Neuronal stem cell (in vitro differentiated cells): ENCODE results near the gene SV2C.

Experiments
- DNase-seq: peaks from one replicate; pipeline ENCODE4 v3.0.0-alpha.2; 2013; ENCODE audit warnings: low spot score
- H2AFZ ChIP-seq: one replicate; pipeline ENCODE4 v1.6.1; 2013; ENCODE audit warnings: mild to moderate bottlenecking, low read length, inconsistent platforms
- H2AK5ac ChIP-seq: 2 replicates; pipeline ENCODE4 v1.6.1; 2013; ENCODE audit warnings: low read depth, mild to moderate bottlenecking, inconsistent platforms, low read length, moderate library complexity, mixed read lengths
- H2BK120ac ChIP-seq: 2 replicates; pipeline ENCODE4 v1.6.1; 2013; ENCODE audit warnings: low read depth, mild to moderate bottlenecking, inconsistent platforms, low read length, moderate library complexity, mixed read lengths
- H2BK12ac ChIP-seq: one replicate; pipeline ENCODE4 v1.6.1; 2013; ENCODE audit warnings: low read length, inconsistent platforms
- H2BK15ac ChIP-seq: 2 replicates; pipeline ENCODE4 v1.6.1; 2013; ENCODE audit warnings: mild to moderate bottlenecking, low read length, inconsistent platforms, mixed read lengths
- H2BK5ac ChIP-seq: one replicate; pipeline ENCODE4 v1.6.1; 2013; ENCODE audit warnings: inconsistent platforms, mild to moderate bottlenecking, low read length, moderate library complexity
- H3K14ac ChIP-seq: one replicate; pipeline ENCODE4 v1.6.1; 2013; ENCODE audit warnings: low read length, inconsistent platforms
- H3K18ac ChIP-seq: 2 replicates; pipeline ENCODE4 v1.6.1; 2013; ENCODE audit warnings: low read length, inconsistent platforms
- H3K23ac ChIP-seq: 2 replicates; pipeline ENCODE4 v1.6.1; 2013; ENCODE audit warnings: low read depth, mild to moderate bottlenecking, mixed read lengths, low read length, inconsistent platforms; ENCODE audit not compliant: poor library complexity
- H3K27ac ChIP-seq: replicated peaks from 3 replicates; pipeline ENCODE4 v1.5.1; 2013; ENCODE audit warnings: low read length, inconsistent platforms
- H3K27me3 ChIP-seq, 3 experiments: 2 replicates each; pipeline ENCODE4 v1.6.1; 2013; ENCODE audit warnings: low read length in 3 of 3, mild to moderate bottlenecking in 2 of 3, inconsistent platforms in 1 of 3, low read depth in 1 of 3, mixed read lengths in 1 of 3, moderate library complexity in 1 of 3; ENCODE audit not compliant: control insufficient read depth in 3 of 3, insufficient read depth in 3 of 3
- H3K36me3 ChIP-seq, 2 donors: replicated peaks in 1 of 2; 2 replicates each; pipeline ENCODE4 v1.6.1; 2013; ENCODE audit warnings: low read length in 2 of 2; ENCODE audit not compliant: control insufficient read depth in 2 of 2, insufficient read depth in 2 of 2
- H3K4ac ChIP-seq: 2 replicates; pipeline ENCODE4 v1.6.1; 2013; ENCODE audit warnings: inconsistent platforms, mild to moderate bottlenecking, low read length, moderate library complexity
- H3K4me1 ChIP-seq, 2 donors: 1 replicate in 1 of 2; 2 replicates in 1 of 2; pipeline ENCODE4 v1.6.1; 2013; ENCODE audit warnings: low read length in 2 of 2, low read depth in 1 of 2; ENCODE audit not compliant: control insufficient read depth in 2 of 2, insufficient read depth in 1 of 2
- H3K4me2 ChIP-seq: one replicate; pipeline ENCODE4 v1.6.1; 2013; ENCODE audit warnings: mild to moderate bottlenecking, low read length, inconsistent platforms; ENCODE audit not compliant: insufficient read depth, poor library complexity, severe bottlenecking
- H3K4me3 ChIP-seq, 2 donors: 2 replicates each; pipeline ENCODE4 v1.5.1; 2013; ENCODE audit warnings: low read length in 2 of 2, mild to moderate bottlenecking in 2 of 2, inconsistent platforms in 1 of 2, moderate library complexity in 1 of 2
- H3K79me1 ChIP-seq: one replicate; pipeline ENCODE4 v1.6.1; 2013; ENCODE audit warnings: low read depth, mild to moderate bottlenecking, inconsistent platforms, low read length, moderate library complexity
- H3K9ac ChIP-seq: one replicate; pipeline ENCODE4 v1.6.1; 2013; ENCODE audit warnings: mild to moderate bottlenecking, low read depth, low read length, inconsistent platforms; ENCODE audit not compliant: poor library complexity
- H3K9me3 ChIP-seq, 2 donors: replicated peaks in 1 of 2; 2 replicates each; pipeline versions ENCODE3 to v1.6.1; 2013; ENCODE audit warnings: low read length in 2 of 2, mild to moderate bottlenecking in 2 of 2, inconsistent platforms in 1 of 2, low read depth in 1 of 2, mixed read lengths in 1 of 2, moderate library complexity in 1 of 2; ENCODE audit not compliant: control insufficient read depth in 2 of 2, insufficient read depth in 1 of 2
- H4K8ac ChIP-seq: one replicate; pipeline ENCODE4 v1.6.1; 2013; ENCODE audit warnings: low read depth, mild to moderate bottlenecking, inconsistent platforms, low read length, moderate library complexity
- H4K91ac ChIP-seq: one replicate; pipeline ENCODE4 v1.6.1; 2013; ENCODE audit warnings: low read length, low read depth, mild to moderate bottlenecking, inconsistent platforms; ENCODE audit not compliant: poor library complexity
- WGBS, 2 donors: extraction: QIAGEN DNeasy Blood & Tissue Kit; methylation state at CpG; one replicate each; pipeline ENCODE4 v1.1.7; 2013; ENCODE audit warnings: missing lambda C conversion rate in 2 of 2, mixed read lengths in 1 of 2; ENCODE audit not compliant: insufficient read length in 2 of 2, insufficient replicate concordance in 1 of 2; ENCODE audit errors: extremely low coverage in 2 of 2; 5-methylcytosine and 5-hydroxymethylcytosine counted together

Gene SV2C

GRCh38 chr5:76388236-76388635 is 305.1 kb downstream of the SV2C start:
- H3K27ac ChIP-seq, result no peak overlapping the region
- no peak overlapping the region for H2BK12ac ChIP-seq
- H3K4me3 ChIP-seq, result no peak overlapping the region
- no peak overlapping the region for H3K23ac ChIP-seq
- no peaks in the 10 kb centered on the region for H3K27me3 ChIP-seq
- no peak overlapping the region for H2BK120ac ChIP-seq
- no peak overlapping the region for H2AFZ ChIP-seq
- no peak overlapping the region for H3K4me2 ChIP-seq
- no peaks in the 10 kb centered on the region for H3K36me3 ChIP-seq
- H4K8ac ChIP-seq, result no peak overlapping the region
- no peak overlapping the region for H3K4ac ChIP-seq
- peaks cover 4 to 27% of the 10 kb centered on the region in 2 donors for H3K4me1 ChIP-seq
- no CpG with 5 or more reads among the region's 1 CpG for WGBS, 2 donors
- no peak overlapping the region for H4K91ac ChIP-seq
- no peaks in the 10 kb centered on the region for H3K9me3 ChIP-seq
- no peak for DNase-seq
- H3K79me1 ChIP-seq, result no peaks in the 10 kb centered on the region
- H2AK5ac ChIP-seq, result no peak overlapping the region
- H2BK15ac ChIP-seq, result no peak overlapping the region
- no peak overlapping the region for H3K9ac ChIP-seq
- no peak overlapping the region for H3K14ac ChIP-seq
- no peak overlapping the region for H2BK5ac ChIP-seq
- no peak overlapping the region for H3K18ac ChIP-seq

GRCh38 chr5:76388791-76389512 is 305.8 kb downstream of the SV2C start:
- Histone ChIP-seq H3K9ac (no peak overlapping the region), H2BK5ac (no peak overlapping the region), H4K91ac (no peak overlapping the region), H2BK120ac (no peak overlapping the region), H2BK15ac (no peak overlapping the region), H3K79me1 (no peaks in the 10 kb centered on the region), H3K4me2 (no peak overlapping the region), H2AFZ (no peak overlapping the region), H3K23ac (no peak overlapping the region), H3K27me3 (no peaks in the 10 kb centered on the region), H3K4me1 (peaks cover 4 to 25% of the 10 kb centered on the region in 2 donors), H2BK12ac (no peak overlapping the region), H3K18ac (no peak overlapping the region), H3K14ac (no peak overlapping the region), H3K27ac (no peak overlapping the region), H3K4me3 (no peak overlapping the region), H4K8ac (no peak overlapping the region), H2AK5ac (no peak overlapping the region), H3K9me3 (no peaks in the 10 kb centered on the region), H3K36me3 (no peaks in the 10 kb centered on the region), H3K4ac (no peak overlapping the region)
- DNase-seq, result no peak
- no CpG with 5 or more reads among the region's 11 CpGs for WGBS, 2 donors

GRCh38 chr5:76389513-76390154 is 306.5 kb downstream of the SV2C start:
- no CpG with 5 or more reads among the region's 13 CpGs for WGBS, 2 donors
- DNase-seq, result no peak
- H2BK5ac ChIP-seq, result no peak overlapping the region
- H3K79me1 ChIP-seq, result no peaks in the 10 kb centered on the region
- no peak overlapping the region for H2AFZ ChIP-seq
- no peak overlapping the region for H2BK120ac ChIP-seq
- no peak overlapping the region for H2BK15ac ChIP-seq
- H3K9ac ChIP-seq, result no peak overlapping the region
- no peaks in the 10 kb centered on the region for H3K27me3 ChIP-seq
- H3K14ac ChIP-seq, result no peak overlapping the region
- no peak overlapping the region for H3K18ac ChIP-seq
- H4K8ac ChIP-seq, result no peak overlapping the region
- no peak overlapping the region for H4K91ac ChIP-seq
- H3K4ac ChIP-seq, result no peak overlapping the region
- H2BK12ac ChIP-seq, result no peak overlapping the region
- no peak overlapping the region for H3K27ac ChIP-seq
- H3K4me1 ChIP-seq, result peaks cover 0 to 21% of the 10 kb centered on the region in 2 donors
- no peak overlapping the region for H2AK5ac ChIP-seq
- H3K9me3 ChIP-seq, result no peaks in the 10 kb centered on the region
- no peak overlapping the region for H3K4me2 ChIP-seq
- no peaks in the 10 kb centered on the region for H3K36me3 ChIP-seq
- no peak overlapping the region for H3K23ac ChIP-seq
- H3K4me3 ChIP-seq, result no peak overlapping the region

- H2BK120ac ChIP-seq, result no peak overlapping the region
- WGBS, 2 donors, result no CpG with 5 or more reads among the region's 9 CpGs
- H2AK5ac ChIP-seq, result no peak overlapping the region
Observed at GRCh38 chr5:76391014-76391413, 307.8 kb downstream of the SV2C start.

More at GRCh38 chr5:76391014-76391413, 307.8 kb downstream of the SV2C start:
- Histone ChIP-seq H3K4ac (no peak overlapping the region), H3K9ac (no peak overlapping the region), H2BK15ac (no peak overlapping the region), H3K4me1 (peaks cover 0 to 24% of the 10 kb centered on the region in 2 donors), H3K9me3 (no peaks in the 10 kb centered on the region), H3K27me3 (no peaks in the 10 kb centered on the region), H3K18ac (no peak overlapping the region), H3K27ac (no peak overlapping the region), H2BK5ac (no peak overlapping the region), H3K4me3 (no peak overlapping the region), H3K79me1 (no peaks in the 10 kb centered on the region), H3K4me2 (no peak overlapping the region), H4K8ac (no peak overlapping the region), H2BK12ac (no peak overlapping the region), H2AFZ (no peak overlapping the region), H3K14ac (no peak overlapping the region), H3K36me3 (no peaks in the 10 kb centered on the region), H4K91ac (no peak overlapping the region), H3K23ac (no peak overlapping the region)
- no peak for DNase-seq
